Large intestine (tissue), 3 donors: ENCODE data around the gene LIG3. TPM values are rescaled to one million over a fixed set of nuclear protein-coding genes. Genes with fewer than 3 reads are reported as not detected.
"Not testable (repeated sequence)": the region's sequence is repeated elsewhere in the genome, so short reads cannot be mapped to it uniquely, and the experiment has no call there.

Experiments used
- DNase-seq, 2 donors: peaks; one replicate each; pipeline versions ENCODE4 v3.0.0 to v3.0.0-alpha.2; 2013
- H3K27ac ChIP-seq: one replicate; pipeline ENCODE4 v1.5.1; 2013; ENCODE audit warnings: low read length
- H3K27me3 ChIP-seq: 2 replicates; pipeline ENCODE4 v1.6.1; 2013; ENCODE audit warnings: low read length; ENCODE audit not compliant: control insufficient read depth, insufficient read depth
- H3K36me3 ChIP-seq: 2 replicates; pipeline ENCODE4 v1.6.1; 2013; ENCODE audit warnings: low read length; ENCODE audit not compliant: control insufficient read depth, insufficient read depth
- H3K4me1 ChIP-seq: one replicate; pipeline ENCODE4 v1.6.1; 2013; ENCODE audit warnings: low read length; ENCODE audit not compliant: control insufficient read depth, insufficient read depth
- H3K4me3 ChIP-seq: one replicate; pipeline ENCODE4 v1.5.1; 2013; ENCODE audit warnings: low read length
- H3K9me3 ChIP-seq: one replicate; pipeline ENCODE4 v1.6.1; 2013; ENCODE audit warnings: mild to moderate bottlenecking, low read depth, low read length, moderate library complexity; ENCODE audit not compliant: control insufficient read depth
- WGBS: methylation state at CpG from one replicate; pipeline ENCODE4 v1.1.5; 2013; ENCODE audit warnings: low lambda C conversion rate; ENCODE audit not compliant: insufficient coverage; 5-methylcytosine and 5-hydroxymethylcytosine counted together
- polyA plus RNA-seq: library from polyadenylated mRNA; unstranded; fragments of 120-200 nt; gene quantifications from one replicate; pipeline ENCODE4 v1.2.1, GENCODE V29; 2013

LIG3 gene
- polyA plus RNA-seq, 1 donor = 24.8 TPM

- H3K4me3 ChIP-seq = no peak overlapping the region
- H3K27me3 ChIP-seq = no peaks in the 10 kb centered on the region
- H3K36me3 ChIP-seq = peaks cover 2% of the 10 kb centered on the region
- WGBS = no CpG with 5 or more reads among the region's 3 CpGs
- H3K27ac ChIP-seq = no peak overlapping the region
- no peaks in the 10 kb centered on the region for H3K4me1 ChIP-seq
- H3K9me3 ChIP-seq = no peaks in the 10 kb centered on the region
- no peak for DNase-seq
These were observed 58.1 kb downstream of the LIG3 start for GRCh38 chr17:35038453-35038852.

- Histone ChIP-seq H3K36me3 (peaks cover 2% of the 10 kb centered on the region), H3K9me3 (no peaks in the 10 kb centered on the region), H3K27me3 (no peaks in the 10 kb centered on the region), H3K4me1 (peaks cover 21% of the 10 kb centered on the region), H3K4me3 (no peak overlapping the region), H3K27ac (no peak overlapping the region)
- no CpG with 5 or more reads among the region's 7 CpGs for WGBS
- DNase-seq = no peak
These were observed 61.1 kb downstream of the LIG3 start for GRCh38 chr17:35041390-35041789.

DNA sequence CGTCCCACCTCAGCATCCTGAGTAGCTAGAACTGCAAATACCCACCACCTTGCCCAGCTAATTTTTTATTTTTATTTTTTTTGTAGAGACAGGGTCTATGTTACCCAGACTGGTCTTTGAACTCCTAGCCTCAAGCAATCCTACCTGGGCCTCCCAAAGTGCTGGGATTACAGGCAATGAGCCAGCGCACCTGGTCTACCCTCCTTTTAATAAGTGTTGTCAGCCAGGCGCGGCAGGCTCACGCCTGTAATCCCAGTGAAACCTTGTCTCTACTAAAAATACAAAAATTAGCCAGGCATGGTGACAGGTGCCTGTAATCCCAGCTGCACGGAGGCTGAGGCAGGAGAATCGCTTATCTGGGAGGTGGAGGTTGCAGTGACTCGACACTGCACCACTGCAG is 63.9 kb downstream of the LIG3 start:
- Histone ChIP-seq H3K36me3 (peaks cover 2% of the 10 kb centered on the region), H3K4me3 (no peak overlapping the region), H3K9me3 (no peaks in the 10 kb centered on the region), H3K27me3 (no peaks in the 10 kb centered on the region), H3K4me1 (peaks cover 37% of the 10 kb centered on the region), H3K27ac (peak overlapping the region; percentile 90)
- no peak for DNase-seq
- WGBS = no CpG with 5 or more reads among the region's 8 CpGs

DNA sequence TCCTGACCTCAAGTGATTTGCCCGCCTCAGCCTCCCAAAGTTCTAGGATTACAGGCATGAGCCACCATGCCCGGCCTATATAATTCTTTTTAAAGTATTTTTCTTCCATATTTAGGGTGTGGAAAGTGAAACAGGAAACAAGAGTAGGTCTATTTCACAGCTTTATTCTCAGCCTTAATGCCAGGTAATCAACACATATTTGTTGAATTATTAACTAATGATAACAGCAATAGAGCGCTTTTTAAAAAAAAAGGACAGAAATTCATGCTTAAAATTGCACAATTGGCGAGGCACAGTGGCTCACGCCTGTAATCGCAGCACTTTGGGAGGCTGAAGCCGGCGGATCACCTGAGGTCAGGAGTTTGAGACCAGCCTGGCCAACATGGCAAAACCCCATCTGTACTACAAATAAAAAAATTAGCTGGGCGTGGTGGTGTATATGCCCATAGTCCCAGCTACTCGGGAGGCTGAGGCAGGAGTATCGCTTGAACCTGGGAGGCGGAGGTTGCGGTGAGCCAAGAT is 65.2 kb downstream of the LIG3 start:
- H3K4me3 ChIP-seq = not testable (repeated sequence)
- H3K4me1 ChIP-seq = peaks cover 46% of the 10 kb centered on the region
- DNase-seq = peak in 1 of 2 donors; percentile 81

DNA sequence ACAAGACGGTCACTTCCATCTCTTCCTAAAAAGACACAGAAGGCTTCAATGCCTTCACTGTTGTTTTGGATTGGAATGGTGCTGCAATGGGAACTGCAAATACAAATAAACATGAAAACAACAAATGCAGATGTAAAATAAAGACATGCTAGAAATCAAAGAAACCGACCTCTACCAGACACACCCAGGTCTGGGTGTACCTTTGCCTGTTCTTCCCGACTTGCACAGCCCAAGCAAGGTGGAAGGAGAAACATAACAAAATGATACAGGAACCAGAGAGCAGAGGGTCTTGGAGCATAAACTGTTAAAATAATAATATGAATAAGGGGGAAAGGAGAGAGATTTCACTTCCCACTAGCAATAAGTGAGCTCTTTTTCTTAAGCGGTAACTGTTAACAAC is 65.9 kb downstream of the LIG3 start:
- peaks cover 52% of the 10 kb centered on the region for H3K4me1 ChIP-seq
- no peaks in the 10 kb centered on the region for H3K9me3 ChIP-seq
- peaks cover 2% of the 10 kb centered on the region for H3K36me3 ChIP-seq
- WGBS = 73% methylated on average over 3 of the region's 4 CpGs
- no peaks in the 10 kb centered on the region for H3K27me3 ChIP-seq
- DNase-seq = peak in 1 of 2 donors; percentile 22
- no peak overlapping the region for H3K4me3 ChIP-seq
- H3K27ac ChIP-seq = peak overlapping the region; percentile 90

More for the DNA sequence above, 65.2 kb downstream of the LIG3 start:
- no CpG with 5 or more reads among the region's 13 CpGs for WGBS
- not testable (repeated sequence) for H3K9me3 ChIP-seq, H3K36me3 ChIP-seq, H3K27me3 ChIP-seq
- H3K27ac ChIP-seq = peak overlapping the region; percentile 90

DNA sequence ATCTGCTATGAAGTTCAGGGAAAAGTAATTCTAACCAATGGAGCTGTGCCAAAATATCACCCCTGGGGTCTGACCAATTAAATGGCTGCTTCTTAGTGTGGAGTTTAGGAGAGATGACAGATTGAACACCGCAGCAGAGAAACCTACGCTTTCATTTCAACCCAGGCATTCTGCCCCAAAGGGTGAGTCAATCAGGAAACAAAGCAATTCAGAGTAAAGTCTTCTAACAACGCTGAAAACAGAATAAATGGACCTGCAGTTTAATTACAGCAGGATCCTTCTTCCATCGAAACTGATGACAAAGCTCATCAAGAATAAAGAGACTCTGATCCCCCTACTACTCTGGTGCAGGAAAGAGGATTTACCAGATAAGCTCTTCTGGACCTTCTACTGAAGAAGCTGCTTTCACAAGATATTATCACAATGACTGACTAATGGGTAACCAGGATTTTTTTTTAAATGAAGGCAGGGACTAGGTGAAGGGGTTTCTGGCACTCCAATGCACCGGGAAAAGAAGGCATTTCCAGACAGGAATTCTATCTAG is 66.5 kb downstream of the LIG3 start:
- DNase-seq = peak; percentile 61 to 79
- 20% methylated on average over 1 of the region's 5 CpGs for WGBS
- no peaks in the 10 kb centered on the region for H3K27me3 ChIP-seq
- no peaks in the 10 kb centered on the region for H3K9me3 ChIP-seq
- peak overlapping the region; percentile 90 for H3K27ac ChIP-seq
- peaks cover 1% of the 10 kb centered on the region for H3K36me3 ChIP-seq
- peaks cover 55% of the 10 kb centered on the region for H3K4me1 ChIP-seq
- peak overlapping the region; percentile 13 for H3K4me3 ChIP-seq

GRCh38 chr17:35048685-35049379 is 68.5 kb downstream of the LIG3 start:
- WGBS = no CpG with 5 or more reads among the region's 3 CpGs
- Histone ChIP-seq H3K27me3 (no peaks in the 10 kb centered on the region), H3K4me1 (peaks cover 71% of the 10 kb centered on the region), H3K27ac (peak overlapping the region; percentile 21), H3K4me3 (no peak overlapping the region), H3K36me3 (no peaks in the 10 kb centered on the region), H3K9me3 (no peaks in the 10 kb centered on the region)
- DNase-seq = peak in 1 of 2 donors; percentile 41

DNA sequence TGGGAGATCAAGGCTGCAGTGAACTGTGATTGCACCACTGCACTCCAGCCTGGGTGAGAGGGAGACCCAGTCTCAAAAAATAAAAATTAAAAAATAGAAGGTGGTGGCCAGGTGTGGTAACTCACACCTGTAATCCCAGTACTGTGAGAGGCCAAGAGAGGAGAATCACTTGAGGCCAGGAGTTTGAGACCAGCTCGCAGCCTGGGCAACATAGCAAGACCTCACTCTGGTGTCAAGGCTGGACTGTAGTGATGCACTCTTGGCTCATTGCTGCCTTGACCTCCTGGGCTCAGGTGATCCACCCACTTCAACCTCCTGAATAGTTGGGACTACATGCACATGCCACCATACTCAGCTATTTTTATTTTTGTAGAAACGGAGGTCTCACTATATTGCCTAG is 69.9 kb downstream of the LIG3 start:
- Histone ChIP-seq H3K27me3 (no peaks in the 10 kb centered on the region), H3K9me3 (no peaks in the 10 kb centered on the region), H3K27ac (peak overlapping the region; percentile 92), H3K36me3 (no peaks in the 10 kb centered on the region), H3K4me3 (no peak overlapping the region), H3K4me1 (peaks cover 59% of the 10 kb centered on the region)
- WGBS = 100% methylated on average over 1 of the region's 2 CpGs
- no peak for DNase-seq

- Histone ChIP-seq H3K27me3 (no peaks in the 10 kb centered on the region), H3K36me3 (no peaks in the 10 kb centered on the region), H3K9me3 (no peaks in the 10 kb centered on the region), H3K4me1 (peaks cover 52% of the 10 kb centered on the region), H3K27ac (peak overlapping the region; percentile 92), H3K4me3 (no peak overlapping the region)
- no CpG with 5 or more reads among the region's 2 CpGs for WGBS
- DNase-seq = peak; percentile 68 to 86
These were observed 70.9 kb downstream of the LIG3 start for GRCh38 chr17:35051183-35051578.

- H3K4me1 ChIP-seq = peaks cover 47% of the 10 kb centered on the region
- 24% methylated on average over 3 of the region's 6 CpGs for WGBS
- peak in 1 of 2 donors; percentile 25 for DNase-seq
- H3K9me3 ChIP-seq = no peaks in the 10 kb centered on the region
- no peaks in the 10 kb centered on the region for H3K36me3 ChIP-seq
- peak overlapping the region; percentile 92 for H3K27ac ChIP-seq
- H3K27me3 ChIP-seq = no peaks in the 10 kb centered on the region
- H3K4me3 ChIP-seq = no peak overlapping the region
These were observed 71.4 kb downstream of the LIG3 start for GRCh38 chr17:35051579-35052240.
